K562 (cell line): ENCODE data around the gene GPNMB. TPM values are rescaled to one million over a fixed set of nuclear protein-coding genes. Genes with fewer than 3 reads are reported as not detected.

Source experiments
- ATAC-seq: fragments of 200-7000 bp; cut with Tn5 transposase; 3 replicates; pipeline ENCODE4 v1.9.1; 2020; ENCODE audit warnings: moderate library complexity
- BruUV-seq: library from RNA; stranded (reverse); fragments of 400-500 nt; replicated peaks from 2 replicates; lab custom pipeline; 2021; lab: Mats Ljungman, UMichigan
- CTCF ChIA-PET: fragments of 300-600 bp; formaldehyde crosslinking; extraction: SDS; loops from one replicate; lab custom pipeline; 2021; ENCODE audit warnings: low intra/inter-chr PET ratio; lab: Yijun Ruan, JAX
- POLR2A ChIA-PET: fragments of 300-600, 350-650 bp; sonication (Branson Sonifier 250); formaldehyde crosslinking; extraction: SDS; loops from one replicate; lab custom pipeline; 2021; ENCODE audit warnings: antibody characterized with exemption, inconsistent platforms; lab: Yijun Ruan, JAX
- DNase-seq, 4 experiments: peaks; one replicate each; pipeline versions ENCODE4 v3.0.0 to v3.0.0-alpha.2; 2011 to 2018; ENCODE audit warnings: low spot score in 3 of 4, mixed read lengths in 3 of 4; ENCODE audit errors: extremely low read depth in 1 of 4
- FAIRE-seq: peaks from 2 replicates; lab custom pipeline; 2011; peaks lifted over from hg19 to GRCh38; lab: Jason Lieb, UNC
- H2AFZ ChIP-seq: 2 replicates; pipeline ENCODE4 v1.6.0; 2011; ENCODE audit warnings: low read depth, low read length, control low read depth, inconsistent platforms
- H3K27ac ChIP-seq: fragments of 200-600 bp; 3 replicates; pipeline ENCODE4 v1.8.0; 2011; ENCODE audit warnings: low read depth, mild to moderate bottlenecking, control low read depth, inconsistent platforms, low read length, moderate library complexity, mixed read lengths; ENCODE audit errors: extremely low read depth
- H3K27me3 ChIP-seq, 2 experiments: fragments of 300-600 bp in 1 of 2; 2 replicates in 1 of 2; 3 replicates in 1 of 2; pipeline versions ENCODE4 v1.6.0 to v1.8.0; 2011; ENCODE audit warnings: inconsistent platforms in 2 of 2, low read length in 2 of 2, mild to moderate bottlenecking in 1 of 2, mixed read lengths in 1 of 2, moderate library complexity in 1 of 2; ENCODE audit not compliant: control insufficient read depth in 2 of 2, insufficient read depth in 2 of 2
- H3K36me3 ChIP-seq: fragments of 300-600 bp; 3 replicates; pipeline ENCODE4 v1.8.0; 2011; ENCODE audit warnings: mild to moderate bottlenecking, low read length, inconsistent platforms; ENCODE audit not compliant: control insufficient read depth, insufficient read depth
- H3K4me1 ChIP-seq, 2 experiments: fragments of 200-600 bp in 1 of 2; replicated peaks in 1 of 2; 2 replicates in 1 of 2; 3 replicates in 1 of 2; pipeline versions ENCODE4 v1.5.1 to v1.8.0; 2011; ENCODE audit warnings: inconsistent platforms in 2 of 2, low read length in 2 of 2, mild to moderate bottlenecking in 1 of 2, mixed read lengths in 1 of 2, moderate library complexity in 1 of 2; ENCODE audit not compliant: control insufficient read depth in 2 of 2, insufficient read depth in 2 of 2
- H3K4me2 ChIP-seq: 2 replicates; pipeline ENCODE4 v1.6.1; 2011; ENCODE audit warnings: low read length, control low read depth, inconsistent platforms, mixed read lengths; ENCODE audit not compliant: insufficient read depth
- H3K4me3 ChIP-seq: fragments of 200-600 bp; sonication (generic), shearing (Covaris generic); 2 replicates; pipeline ENCODE4 v1.5.1; 2016; ENCODE audit warnings: control low read depth, inconsistent platforms
- H3K79me2 ChIP-seq: fragments of 200-600 bp; 3 replicates; pipeline ENCODE4 v1.8.0; 2011; ENCODE audit warnings: low read length, inconsistent platforms; ENCODE audit not compliant: control insufficient read depth, insufficient read depth
- H3K9ac ChIP-seq, 2 experiments: 2 replicates each; pipeline versions ENCODE4 v1.6.0 to v1.6.1; 2011; ENCODE audit warnings: low read depth in 2 of 2, low read length in 2 of 2, control low read depth in 1 of 2, inconsistent platforms in 1 of 2, mild to moderate bottlenecking in 1 of 2, mixed read lengths in 1 of 2; ENCODE audit not compliant: insufficient read depth in 1 of 2
- H3K9me1 ChIP-seq: one replicate; pipeline ENCODE4 v1.6.0; 2011; ENCODE audit warnings: inconsistent platforms, mild to moderate bottlenecking, low read length, moderate library complexity; ENCODE audit not compliant: control insufficient read depth, insufficient read depth
- H3K9me3 ChIP-seq: replicated peaks from 2 replicates; pipeline ENCODE4 v1.5.1; 2011; ENCODE audit warnings: low read depth, low read length, inconsistent platforms; ENCODE audit not compliant: control insufficient read depth, insufficient read depth
- H4K20me1 ChIP-seq: replicated peaks from 2 replicates; pipeline ENCODE4 v1.6.1; 2011; ENCODE audit warnings: low read length, inconsistent platforms, mixed read lengths; ENCODE audit not compliant: control insufficient read depth, insufficient read depth
- E2F1 ChIP-seq: sonication (generic); formaldehyde crosslinking; IDR thresholded peaks from 2 replicates; pipeline ENCODE4 v1.8.1; 2023; ENCODE audit warnings: mild to moderate bottlenecking, missing genetic modification reagents, moderate library complexity
- EGR1 ChIP-seq: fragments of 450-650 bp; conservative IDR thresholded peaks from 2 replicates; pipeline ENCODE4 v1.6.1; 2017; ENCODE audit warnings: mild to moderate bottlenecking
- ETV1 ChIP-seq: fragments of 450-650 bp; conservative IDR thresholded peaks from 2 replicates; pipeline ENCODE4 v1.6.1; 2016; ENCODE audit warnings: missing genetic modification characterization, control low read depth, low read depth, missing compliant biosample characterization
- L3MBTL2 ChIP-seq: fragments of 450-650 bp; IDR thresholded peaks from 2 replicates; pipeline ENCODE4 v1.6.1; 2016; ENCODE audit warnings: mild to moderate bottlenecking, moderate library complexity
- NR2C1 ChIP-seq, 2 experiments: fragments of 450-650 bp; IDR thresholded peaks; 2 replicates each; pipeline ENCODE4 v1.6.1; 2017; ENCODE audit warnings: mild to moderate bottlenecking in 2 of 2, antibody characterized with exemption in 1 of 2, inconsistent platforms in 1 of 2, missing compliant biosample characterization in 1 of 2, missing genetic modification characterization in 1 of 2
- NR2F6 ChIP-seq: fragments of 450-650 bp; formaldehyde crosslinking; IDR thresholded peaks from 2 replicates; pipeline ENCODE4 v1.4.0; 2020; ENCODE audit warnings: mild to moderate bottlenecking
- PATZ1 ChIP-seq: fragments of 250-450 bp; sonication (Bioruptor Pico); IDR thresholded peaks from 2 replicates; pipeline ENCODE4 v1.5.0; 2020; ENCODE audit warnings: mild to moderate bottlenecking, borderline replicate concordance
- RAD51 ChIP-seq: fragments of 450-650 bp; IDR thresholded peaks from 2 replicates; pipeline ENCODE4 v1.7.1; 2016; ENCODE audit warnings: low read depth, mild to moderate bottlenecking, borderline replicate concordance
- SMARCA4 ChIP-seq: fragments of 450-650 bp; IDR thresholded peaks from 2 replicates; pipeline ENCODE4 v1.6.1; 2016
- XRCC4 ChIP-seq: IDR thresholded peaks from one replicate; pipeline ENCODE4 v1.6.1; 2011; ENCODE audit not compliant: insufficient read depth, insufficient read length; ENCODE audit errors: extremely low read depth
- ZNF239 ChIP-seq: fragments of 250-450 bp; sonication (Bioruptor Pico); IDR thresholded peaks from 2 replicates; pipeline ENCODE4 v1.4.0; 2020; ENCODE audit warnings: mild to moderate bottlenecking
- ZNF324 ChIP-seq: fragments of 250-450 bp; sonication (Bioruptor Pico); IDR thresholded peaks from 2 replicates; pipeline ENCODE4 v1.4.0; 2020; ENCODE audit warnings: mild to moderate bottlenecking
- whole genome bisulfite sequencing: fragments of 100-300 bp; shearing (Covaris generic); methylation state at CpG from one replicate; pipeline ENCODE4 v1.1.6; 2016; ENCODE audit warnings: low coverage, mixed read lengths; ENCODE audit not compliant: insufficient coverage; ENCODE audit errors: missing lambda C conversion rate; 5-methylcytosine and 5-hydroxymethylcytosine counted together
- in situ Hi-C: fragments of 300-500 bp; cut with MboI; formaldehyde crosslinking; loops from 4 replicates; pipeline ENCODE4 v1.15.0; 2018; ENCODE audit warnings: inconsistent platforms, mixed read lengths
- intact Hi-C: fragments of 100-400 bp; cut with micrococcal nuclease; formaldehyde crosslinking; loops from 2 replicates; pipeline ENCODE4 v1.14.2; 2022
- polyA plus RNA-seq, 8 experiments: library from polyadenylated mRNA; depleted of rRNA in 4 of 8; stranded (reverse) in 5 of 8; unstranded in 3 of 8; fragments of >200 nt; fragmentation: Nextera tagmentation in 2 of 8; fragmentation: Illumina TruSeq in 1 of 8; extraction: Ambion mirVana in 2 of 8; extraction: Trizol in 1 of 8; gene quantifications; 2 replicates each; pipeline versions ENCODE4 v1.2.1 to v1.2.3, GENCODE V29; 2011 to 2014; ENCODE audit warnings: inconsistent platforms in 1 of 8, missing spikeins in 1 of 8
- total RNA-seq, 7 experiments: library from RNA; depleted of rRNA in 6 of 7; stranded (reverse); fragments of >200 nt in 6 of 7; fragmentation: Illumina TruSeq in 2 of 7; extraction: Trizol in 2 of 7; gene quantifications; 2 replicates each; pipeline versions ENCODE4 v1.2.1 to v1.2.3, GENCODE V29; 2011 to 2021; ENCODE audit warnings: low replicate concordance in 1 of 7

Gene GPNMB
- total and polyA plus RNA-seq, 9 of the 15 experiments (the other 6 are each of a cell fraction or from before 2014, with no cell fraction given) = 0.15 to 0.72 (median 0.33) TPM

- no peak for TF ChIP-seq EGR1
Observed at GRCh38 chr7:23261843-23262452, 15.4 kb downstream of the GPNMB start (continued).

- H2AFZ ChIP-seq = peak overlapping the region; percentile 42; the same call in 1 of the 2 replicates
Observed at GRCh38 chr7:23264916-23265458, 18.4 kb downstream of the GPNMB start.

More at GRCh38 chr7:23264916-23265458, 18.4 kb downstream of the GPNMB start:
- Histone ChIP-seq H3K4me2 (no peak overlapping the region), H3K4me1 (peaks cover 0 to 2% of the 10 kb centered on the region in 2 experiments; a peak in 2 of 5 replicates), H3K4me3 (no peak overlapping the region), H3K9ac (no peak overlapping the region), H4K20me1 (no peaks in the 10 kb centered on the region), H3K27me3 (0 out of 5 replicates have a peak, but pooled peaks cover 0 to 4% of the 10 kb centered on the region in 2 experiments), H3K9me3 (0 out of 2 replicates have a peak, but pooled peaks cover 1% of the 10 kb centered on the region), H3K79me2 (no peaks in the 10 kb centered on the region), H3K27ac (no peak overlapping the region), H3K9me1 (no peaks in the 10 kb centered on the region), H3K36me3 (no peaks in the 10 kb centered on the region)
- TF ChIP-seq L3MBTL2 (no peak), XRCC4 (no peak), ETV1 (tag) (no peak), NR2C1 (IDR thresholded peaks at IDR 0.05) (no peak), NR2C1 (tag; IDR thresholded peaks at IDR 0.05) (no peak), RAD51 (no peak), NR2F6 (no peak), PATZ1 (CRISPR knock-in tag) (no peak), SMARCA4 (no peak), ZNF239 (CRISPR knock-in tag) (no peak), ZNF324 (CRISPR knock-in tag) (no peak), E2F1 (CRISPR knock-in tag) (no peak)
- intact Hi-C loops = loop anchor here (5.0 kb wide), 1 partner anchor 78 kb away; no protein-coding TSS in a partner anchor
- CTCF ChIA-PET = no interaction called here
- in situ Hi-C loops = loop anchor here (25.0 kb wide), 2 partner anchors 447 to 728 kb away; partner anchors contain the start of gene STK31
- ATAC-seq = no peak
- 8% methylated on average over 7 of the region's 7 CpGs for WGBS
- no peak for DNase-seq
- FAIRE-seq = no peak
- POLR2A ChIA-PET = interaction anchor here (1.2 kb wide), 1 partner anchor 10 kb away, joined by 4 read pairs; no protein-coding TSS in a partner anchor
- BruUV-seq = no TSS peak
